GM10266 (cell line): ENCODE results near the gene TBX4.
"Not testable (repeated sequence)": the region's sequence is repeated elsewhere in the genome, so short reads cannot be mapped to it uniquely, and the experiment has no call there.

Source experiments
- DNase-seq: peaks from one replicate; pipeline ENCODE4 v3.0.0; 2012; ENCODE audit errors: extremely low spot score
- TF ChIP-seq, protein P1 (sequence below): IDR thresholded peaks from 2 replicates; pipeline ENCODE4 v1.5.1; 2012; ENCODE audit warnings: mild to moderate bottlenecking, low read depth; ENCODE audit not compliant: control insufficient read depth, insufficient read depth; ENCODE audit errors: missing control alignments

Gene TBX4

DNA sequence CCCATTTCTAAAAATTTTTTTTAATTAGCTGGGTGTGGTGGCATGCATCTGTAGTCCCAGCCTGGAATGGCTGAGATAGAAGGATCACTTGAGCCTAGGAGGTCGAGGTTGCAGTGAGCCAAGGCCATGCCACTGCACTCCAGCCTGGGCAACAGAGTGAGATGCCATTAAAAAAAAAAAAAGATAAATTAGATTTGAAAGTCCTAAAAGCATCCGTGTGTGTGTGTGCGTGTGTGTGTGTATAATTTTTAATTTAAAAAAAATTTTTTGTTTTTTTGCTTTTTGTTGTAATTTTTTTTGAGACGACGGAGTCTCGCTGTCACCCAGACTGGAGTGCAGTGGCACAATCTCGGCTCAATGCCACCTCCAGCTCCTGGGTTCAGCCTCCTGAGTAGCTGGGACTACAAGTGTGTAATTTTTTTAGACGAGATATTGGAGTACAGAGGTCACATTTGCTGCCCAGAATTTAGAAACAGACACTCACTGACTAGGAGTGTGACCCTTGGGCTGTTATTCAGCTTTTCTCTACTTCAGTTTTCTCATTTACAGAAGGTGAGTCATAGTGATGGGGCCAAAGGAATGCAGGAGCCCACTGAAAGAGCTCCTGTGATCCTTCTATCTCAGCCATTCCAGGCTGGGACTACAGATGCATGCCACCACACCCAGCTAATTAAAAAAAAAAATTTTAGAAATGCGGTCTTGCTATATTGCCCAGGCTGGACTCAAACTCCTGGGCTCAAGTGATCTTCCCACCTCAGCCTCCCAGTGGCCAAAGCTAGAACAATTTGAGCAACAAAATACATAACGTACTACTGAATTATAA lies 25.5 kb upstream of the TBX4 start:
- TF ChIP-seq, protein P1, sequence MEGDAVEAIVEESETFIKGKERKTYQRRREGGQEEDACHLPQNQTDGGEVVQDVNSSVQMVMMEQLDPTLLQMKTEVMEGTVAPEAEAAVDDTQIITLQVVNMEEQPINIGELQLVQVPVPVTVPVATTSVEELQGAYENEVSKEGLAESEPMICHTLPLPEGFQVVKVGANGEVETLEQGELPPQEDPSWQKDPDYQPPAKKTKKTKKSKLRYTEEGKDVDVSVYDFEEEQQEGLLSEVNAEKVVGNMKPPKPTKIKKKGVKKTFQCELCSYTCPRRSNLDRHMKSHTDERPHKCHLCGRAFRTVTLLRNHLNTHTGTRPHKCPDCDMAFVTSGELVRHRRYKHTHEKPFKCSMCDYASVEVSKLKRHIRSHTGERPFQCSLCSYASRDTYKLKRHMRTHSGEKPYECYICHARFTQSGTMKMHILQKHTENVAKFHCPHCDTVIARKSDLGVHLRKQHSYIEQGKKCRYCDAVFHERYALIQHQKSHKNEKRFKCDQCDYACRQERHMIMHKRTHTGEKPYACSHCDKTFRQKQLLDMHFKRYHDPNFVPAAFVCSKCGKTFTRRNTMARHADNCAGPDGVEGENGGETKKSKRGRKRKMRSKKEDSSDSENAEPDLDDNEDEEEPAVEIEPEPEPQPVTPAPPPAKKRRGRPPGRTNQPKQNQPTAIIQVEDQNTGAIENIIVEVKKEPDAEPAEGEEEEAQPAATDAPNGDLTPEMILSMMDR: no peak
- no peak for DNase-seq

- TF ChIP-seq, protein P1: no peak
These were observed 24.7 kb upstream of the TBX4 start for GRCh38 chr17:61427567-61427966.

DNA sequence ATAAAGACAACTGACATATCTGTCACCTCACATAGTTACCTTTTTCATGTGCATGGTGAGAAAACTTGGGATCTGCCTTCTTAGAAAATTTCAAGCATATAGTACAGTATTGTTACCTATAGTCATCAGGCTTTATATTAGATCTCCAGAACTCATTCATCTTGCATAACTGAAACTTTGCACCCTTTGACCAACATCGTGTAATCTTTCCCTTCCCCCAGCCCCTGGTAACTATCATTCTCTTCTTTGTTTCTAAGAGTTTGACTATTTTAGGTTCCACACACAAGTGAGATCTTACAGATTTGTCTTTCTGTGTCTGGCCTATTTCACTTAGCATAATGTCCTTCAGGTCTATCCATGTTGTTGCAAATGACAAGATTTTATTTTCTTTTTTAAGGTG lies 22.9 kb upstream of the TBX4 start:
- TF ChIP-seq, protein P1: no peak
- DNase-seq: no peak

More at GRCh38 chr17:61427567-61427966, 24.7 kb upstream of the TBX4 start:
- DNase-seq: no peak

- not testable (repeated sequence) for DNase-seq
These were observed 22.4 kb upstream of the TBX4 start for GRCh38 chr17:61429831-61430230.

DNA sequence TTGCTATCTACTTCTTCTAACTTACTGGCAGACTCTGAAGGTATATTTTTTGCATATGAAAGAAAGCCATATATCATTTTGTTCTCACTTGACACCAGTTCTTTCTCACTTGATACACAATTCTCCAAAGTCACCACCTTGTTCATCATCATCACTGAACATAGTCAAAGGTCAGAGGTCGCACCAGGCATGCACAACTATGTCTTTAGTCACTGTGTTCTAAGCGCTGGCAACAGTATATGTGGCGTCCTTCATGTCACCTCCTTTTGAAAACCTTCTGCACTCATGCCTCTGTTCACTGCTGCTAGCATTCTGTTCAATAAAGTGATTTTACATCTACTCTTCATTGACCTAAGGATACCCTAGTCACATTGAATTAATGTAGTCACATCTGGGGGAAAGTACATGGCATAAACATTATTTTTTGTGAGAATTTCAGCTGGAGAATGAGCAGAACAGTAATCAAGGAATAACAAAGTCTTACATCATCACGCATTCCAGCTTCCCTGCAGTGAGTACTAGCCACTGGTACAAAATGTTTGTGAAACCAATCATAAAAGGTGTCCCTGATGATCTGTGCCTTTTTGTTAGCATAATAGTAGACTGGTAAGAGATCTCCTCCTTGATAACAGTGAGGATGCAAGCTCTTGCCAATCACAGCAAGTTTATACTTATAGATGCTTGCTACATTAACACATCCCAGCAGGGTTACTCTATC lies 20.5 kb upstream of the TBX4 start:
- no peak for DNase-seq
- TF ChIP-seq, protein P1: no peak

DNA sequence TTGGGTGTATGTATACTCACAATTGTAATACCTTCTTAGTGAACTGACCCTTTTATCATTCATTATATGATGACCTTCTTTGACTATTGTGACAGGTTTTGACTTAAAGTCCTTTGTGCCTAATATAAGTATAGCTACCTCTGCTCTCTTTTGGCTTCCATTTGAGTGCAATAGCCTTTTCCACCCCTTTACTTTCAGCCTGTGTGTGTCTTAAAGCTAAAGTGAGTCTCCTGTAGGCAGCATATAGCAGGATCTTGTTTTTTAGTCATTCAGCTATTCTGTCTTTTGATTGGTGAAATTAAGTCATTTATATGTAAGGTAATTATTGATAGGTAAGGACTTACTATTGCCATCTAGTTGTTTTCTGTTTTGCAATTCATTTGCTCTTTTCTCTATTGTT lies 15.9 kb upstream of the TBX4 start:
- TF ChIP-seq, protein P1: no peak
- no peak for DNase-seq

- TF ChIP-seq, protein P1: no peak
- no peak for DNase-seq
These were observed 15.1 kb upstream of the TBX4 start for GRCh38 chr17:61436995-61437704.
